Colonic mucosa (tissue), 4 donors: Measurements from ENCODE around the gene ZBTB20. TPM values are rescaled to one million over a fixed set of nuclear protein-coding genes. Genes with fewer than 3 reads are reported as not detected.

Source experiments
- DNase-seq: peaks from one replicate; pipeline ENCODE4 v3.0.0-alpha.2; 2020
- H3K27ac ChIP-seq: fragments of 200-600 bp; one replicate; pipeline ENCODE4 v1.8.0; 2021
- H3K27me3 ChIP-seq: fragments of 200-600 bp; one replicate; pipeline ENCODE4 v1.8.0; 2021
- H3K36me3 ChIP-seq: fragments of 200-600 bp; one replicate; pipeline ENCODE4 v1.8.0; 2021
- H3K4me1 ChIP-seq: fragments of 200-600 bp; one replicate; pipeline ENCODE4 v1.8.0; 2021; ENCODE audit warnings: mild to moderate bottlenecking
- H3K4me3 ChIP-seq: fragments of 200-600 bp; one replicate; pipeline ENCODE4 v1.8.0; 2021
- H3K9ac ChIP-seq, 2 donors: one replicate each; pipeline ENCODE4 v1.7.0; 2013; ENCODE audit warnings: control low read depth in 2 of 2, low read depth in 2 of 2, low read length in 2 of 2
- H3K9me3 ChIP-seq: fragments of 200-600 bp; one replicate; pipeline ENCODE4 v1.8.0; 2021
- intact Hi-C: fragments of 100-400 bp; cut with DNase I; formaldehyde crosslinking; loops from one replicate; pipeline ENCODE4 v1.14.1; 2022
- total RNA-seq, 2 donors: library from RNA; stranded (reverse); fragmentation: NEBNext Ultra II Directional in 1 of 2; extraction: Animal tissue kit (Norgen Biotek cat#: 25700) in 1 of 2; gene quantifications; one replicate each; pipeline ENCODE4 v1.2.1, GENCODE V29; 2021
- TF ChIP-seq, protein P1 (sequence below): fragments of 200-600 bp; IDR thresholded peaks from one replicate; pipeline ENCODE4 v1.8.0; 2022; ENCODE audit warnings: antibody characterized with exemption, mild to moderate bottlenecking
- donor health status: healthy.
- donor health status: DM: no; HTN: no; CAD: no.
- donor health status: DM: no; HTN: no; CAD: no.

The ZBTB20 gene
- total RNA-seq, 2 donors from 2014 or later, result 12.7 to 21.2 TPM

DNA sequence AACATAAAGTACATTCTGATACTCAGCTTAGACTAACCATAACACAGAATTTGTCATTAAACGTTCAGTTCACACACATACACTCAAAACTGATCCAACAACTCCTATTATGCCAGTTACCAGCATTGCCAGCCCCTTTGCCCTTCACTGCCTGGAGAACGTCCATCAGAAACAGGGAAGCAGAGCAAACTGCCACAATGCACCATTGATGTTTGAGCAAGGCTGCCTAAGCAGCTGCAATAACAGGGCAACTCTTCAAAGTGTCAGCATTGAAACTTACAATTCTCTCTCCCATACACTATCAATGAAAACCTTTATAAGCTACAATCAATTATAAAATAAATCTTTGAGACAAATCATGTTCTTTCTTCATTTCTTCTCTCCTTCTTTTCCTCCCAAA, 85.1 kb downstream of the ZBTB20 start:
- Histone ChIP-seq H3K27ac (no peak overlapping the region), H3K36me3 (no peaks in the 10 kb centered on the region), H3K4me3 (no peak overlapping the region), H3K9me3 (no peaks in the 10 kb centered on the region), H3K9ac (no peak overlapping the region), H3K4me1 (no peaks in the 10 kb centered on the region), H3K27me3 (no peaks in the 10 kb centered on the region)
- no peak for DNase-seq
- intact Hi-C loops, result no loop called here
- TF ChIP-seq, protein P1, sequence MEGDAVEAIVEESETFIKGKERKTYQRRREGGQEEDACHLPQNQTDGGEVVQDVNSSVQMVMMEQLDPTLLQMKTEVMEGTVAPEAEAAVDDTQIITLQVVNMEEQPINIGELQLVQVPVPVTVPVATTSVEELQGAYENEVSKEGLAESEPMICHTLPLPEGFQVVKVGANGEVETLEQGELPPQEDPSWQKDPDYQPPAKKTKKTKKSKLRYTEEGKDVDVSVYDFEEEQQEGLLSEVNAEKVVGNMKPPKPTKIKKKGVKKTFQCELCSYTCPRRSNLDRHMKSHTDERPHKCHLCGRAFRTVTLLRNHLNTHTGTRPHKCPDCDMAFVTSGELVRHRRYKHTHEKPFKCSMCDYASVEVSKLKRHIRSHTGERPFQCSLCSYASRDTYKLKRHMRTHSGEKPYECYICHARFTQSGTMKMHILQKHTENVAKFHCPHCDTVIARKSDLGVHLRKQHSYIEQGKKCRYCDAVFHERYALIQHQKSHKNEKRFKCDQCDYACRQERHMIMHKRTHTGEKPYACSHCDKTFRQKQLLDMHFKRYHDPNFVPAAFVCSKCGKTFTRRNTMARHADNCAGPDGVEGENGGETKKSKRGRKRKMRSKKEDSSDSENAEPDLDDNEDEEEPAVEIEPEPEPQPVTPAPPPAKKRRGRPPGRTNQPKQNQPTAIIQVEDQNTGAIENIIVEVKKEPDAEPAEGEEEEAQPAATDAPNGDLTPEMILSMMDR, result no peak

GRCh38 chr3:115052906-115053305, 94.2 kb downstream of the ZBTB20 start:
- intact Hi-C loops, result no loop called here
- TF ChIP-seq, protein P1, result no peak
- no peak overlapping the region for H3K27ac ChIP-seq
- no peak overlapping the region for H3K4me3 ChIP-seq
- no peaks in the 10 kb centered on the region for H3K36me3 ChIP-seq
- DNase-seq, result no peak
- H3K9me3 ChIP-seq, result no peaks in the 10 kb centered on the region
- H3K9ac ChIP-seq, result no peak overlapping the region
- no peaks in the 10 kb centered on the region for H3K4me1 ChIP-seq
- H3K27me3 ChIP-seq, result no peaks in the 10 kb centered on the region

DNA sequence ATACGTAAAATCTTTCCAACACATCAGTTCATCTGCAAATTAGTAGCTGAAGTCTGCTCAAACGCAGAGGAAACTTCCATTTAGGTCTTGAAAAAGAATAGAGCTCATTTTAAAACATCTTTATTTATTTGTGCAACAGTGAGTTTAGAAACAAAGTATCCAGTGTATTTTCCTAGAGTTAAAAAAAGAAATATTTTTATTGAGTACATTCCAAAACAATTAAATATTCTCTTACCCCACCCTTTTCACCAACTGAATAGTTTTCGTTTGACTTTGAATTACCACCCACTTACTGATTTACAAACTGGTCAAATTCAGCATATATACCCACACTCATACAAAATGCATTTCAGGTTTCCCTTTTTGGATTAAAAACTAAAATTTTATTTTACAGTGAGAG, 104.7 kb downstream of the ZBTB20 start:
- intact Hi-C loops, result no loop called here
- Histone ChIP-seq H3K9me3 (no peaks in the 10 kb centered on the region), H3K36me3 (no peaks in the 10 kb centered on the region), H3K9ac (no peak overlapping the region), H3K27ac (no peak overlapping the region), H3K27me3 (no peaks in the 10 kb centered on the region), H3K4me3 (no peak overlapping the region), H3K4me1 (no peaks in the 10 kb centered on the region)
- TF ChIP-seq, protein P1, result no peak
- DNase-seq, result no peak

GRCh38 chr3:115040673-115041286, 106.3 kb downstream of the ZBTB20 start:
- Histone ChIP-seq H3K27ac (no peak overlapping the region), H3K9me3 (no peaks in the 10 kb centered on the region), H3K4me3 (no peak overlapping the region), H3K27me3 (no peaks in the 10 kb centered on the region), H3K4me1 (no peaks in the 10 kb centered on the region), H3K9ac (no peak overlapping the region), H3K36me3 (no peaks in the 10 kb centered on the region)
- peak; percentile 27 for DNase-seq
- TF ChIP-seq, protein P1, result peak; percentile 53
- intact Hi-C loops, result no loop called here

DNA sequence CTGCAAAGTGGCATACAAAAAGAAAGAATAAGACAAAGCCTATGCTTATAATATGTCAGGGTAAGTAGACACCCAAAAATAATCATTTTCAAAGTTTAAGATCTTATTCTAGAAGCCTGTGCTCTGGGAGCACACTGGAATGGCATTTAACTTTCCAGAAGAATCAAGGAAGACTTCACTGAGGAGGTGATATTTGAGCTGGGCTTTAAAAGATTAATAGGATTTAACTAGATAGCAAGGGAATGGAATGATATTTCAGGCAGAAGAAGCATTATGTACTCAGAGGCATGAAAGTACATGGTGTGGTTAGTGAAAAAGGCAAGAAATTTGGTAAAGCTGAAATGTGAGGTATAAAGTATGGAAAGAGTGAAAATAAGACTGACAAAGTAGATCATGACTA, 106.8 kb downstream of the ZBTB20 start:
- DNase-seq, result no peak
- H3K27ac ChIP-seq, result no peak overlapping the region
- no peak overlapping the region for H3K4me3 ChIP-seq
- no peaks in the 10 kb centered on the region for H3K9me3 ChIP-seq
- H3K36me3 ChIP-seq, result no peaks in the 10 kb centered on the region
- H3K4me1 ChIP-seq, result no peaks in the 10 kb centered on the region
- no peak overlapping the region for H3K9ac ChIP-seq
- intact Hi-C loops, result no loop called here
- TF ChIP-seq, protein P1, result no peak
- H3K27me3 ChIP-seq, result no peaks in the 10 kb centered on the region
